ENCODE results near the gene CNTNAP5. TPM values are rescaled to one million over a fixed set of nuclear protein-coding genes. Genes with fewer than 3 reads are reported as not detected.

Gene CNTNAP5
- total RNA-seq = not detected in 2 replicates

GRCh38 chr2:124025171-124025580, at the start of gene CNTNAP5:
TSS of gene CNTNAP5 (plus strand) at chr2:124025287. CDS start at chr2:124025651, 364 bp downstream.

Measured in uterine smooth muscle cell (primary cell).